ENCODE data around the gene SPATA1. TPM values are rescaled to one million over a fixed set of nuclear protein-coding genes. Genes with fewer than 3 reads are reported as not detected.

The SPATA1 gene
- total and polyA plus RNA-seq, 2 of the 13 experiments (the other 11 are each of a cell fraction or from before 2014, with no cell fraction given) = 0.70 to 1.4 TPM

GRCh38 chr1:84506002-84506728 is at the start of gene SPATA1, which contains the start of gene GNG5 (continued):
- TF ChIP-seq USF2 (IDR thresholded peaks at IDR 0.05; ENCODE audit: low read depth, low read length) (no peak), USF2 (CRISPR knock-in tag; IDR thresholded peaks at IDR 0.05; ENCODE audit: borderline replicate concordance) (no peak), ZNF556 (CRISPR knock-in tag; IDR thresholded peaks at IDR 0.05; ENCODE audit: borderline replicate concordance) (no peak; the same call in 1 of the 2 replicates), SRSF1 (optimal IDR thresholded peaks at IDR 0.05; ENCODE audit: low read depth, low read length) (peak; percentile 21), JUND (CRISPR knock-in tag; IDR thresholded peaks at IDR 0.05) (peak; percentile 64; the same call in 1 of the 2 replicates), IKZF5 (CRISPR knock-in tag; IDR thresholded peaks at IDR 0.05) (no peak), ZNF503 (CRISPR knock-in tag; IDR thresholded peaks at IDR 0.05) (no peak), ZUFSP (CRISPR knock-in tag; IDR thresholded peaks at IDR 0.05; ENCODE audit: borderline replicate concordance) (no peak), ZNF83 (CRISPR knock-in tag; IDR thresholded peaks at IDR 0.05; ENCODE audit: borderline replicate concordance) (no peak), ZKSCAN8 (CRISPR knock-in tag; IDR thresholded peaks at IDR 0.05; ENCODE audit: borderline replicate concordance) (no peak; the same call in 1 of the 2 replicates), ZNF850 (CRISPR knock-in tag; conservative IDR thresholded peaks at IDR 0.05) (no peak), ZNF230 (CRISPR knock-in tag; IDR thresholded peaks at IDR 0.05) (no peak), PHB2 (IDR thresholded peaks at IDR 0.05; ENCODE audit: partially characterized antibody) (no peak), MIER3 (CRISPR knock-in tag; IDR thresholded peaks at IDR 0.05; ENCODE audit: borderline replicate concordance) (no peak), ZNF136 (CRISPR knock-in tag; IDR thresholded peaks at IDR 0.05; ENCODE audit: low read depth) (peak; percentile 64; the same call in 1 of the 2 replicates), NR2F2 (IDR thresholded peaks at IDR 0.05; ENCODE audit: borderline replicate concordance, low read depth) (peak; percentile 43; the same call in 1 of the 2 replicates), YEATS4 (CRISPR knock-in tag; IDR thresholded peaks at IDR 0.05; ENCODE audit: borderline replicate concordance) (peak; percentile 48; the same call in 1 of the 2 replicates), ZNF441 (CRISPR knock-in tag; IDR thresholded peaks at IDR 0.05; ENCODE audit: borderline replicate concordance) (peak; percentile 45; the same call in 1 of the 2 replicates), DNMT3B (CRISPR knock-in tag; conservative IDR thresholded peaks at IDR 0.05) (peak; percentile 22; the same call in 1 of the 2 replicates), RBAK (CRISPR knock-in tag; IDR thresholded peaks at IDR 0.05) (no peak), SNAPC2 (CRISPR knock-in tag; IDR thresholded peaks at IDR 0.05) (no peak), JUNB (CRISPR knock-in tag; IDR thresholded peaks at IDR 0.05; ENCODE audit: borderline replicate concordance) (no peak; the same call in 1 of the 2 replicates), HDAC6 (IDR thresholded peaks at IDR 0.05; ENCODE audit: low read depth, low read length) (no peak)
